Fibroblast of skin of left biceps (primary cell): ENCODE data around the gene SCRT2.
"Not testable (repeated sequence)": the region's sequence is repeated elsewhere in the genome, so short reads cannot be mapped to it uniquely, and the experiment has no call there.

Experiments used
- DNase-seq, 2 experiments: peaks; one replicate each; pipeline ENCODE4 v3.0.0-alpha.2; 2013; ENCODE audit warnings: low read depth in 2 of 2

SCRT2 gene

GRCh38 chr20:701401-702129 is 26.0 kb upstream of the SCRT2 start:
- no peak for DNase-seq

GRCh38 chr20:699811-700338 is 24.3 kb upstream of the SCRT2 start:
- DNase-seq, result no peak

GRCh38 chr20:699342-699741 is 23.7 kb upstream of the SCRT2 start:
- DNase-seq, result no peak

- DNase-seq, result no peak
Observed at GRCh38 chr20:698276-698675, 22.7 kb upstream of the SCRT2 start.

- DNase-seq, result no peak
Observed at GRCh38 chr20:697826-698225, 22.2 kb upstream of the SCRT2 start.

- DNase-seq, result no peak
Observed at GRCh38 chr20:695165-695866, 19.7 kb upstream of the SCRT2 start.

GRCh38 chr20:694496-694895 is 18.9 kb upstream of the SCRT2 start:
- no peak for DNase-seq

- not testable (repeated sequence) for DNase-seq
Observed at GRCh38 chr20:693786-694185, 18.2 kb upstream of the SCRT2 start.

- no peak for DNase-seq
Observed at GRCh38 chr20:692044-692443, 16.4 kb upstream of the SCRT2 start.

GRCh38 chr20:689947-690346 is 14.3 kb upstream of the SCRT2 start:
- no peak for DNase-seq

GRCh38 chr20:689348-689747 is 13.7 kb upstream of the SCRT2 start:
- no peak for DNase-seq

- no peak for DNase-seq
Observed at GRCh38 chr20:688809-689212, 13.2 kb upstream of the SCRT2 start.

- DNase-seq, result no peak
Observed at GRCh38 chr20:687468-688203, 12.0 kb upstream of the SCRT2 start.

GRCh38 chr20:684676-685319 is 9.2 kb upstream of the SCRT2 start:
- no peak for DNase-seq

GRCh38 chr20:682123-682522 is 6.5 kb upstream of the SCRT2 start:
- DNase-seq, result no peak

GRCh38 chr20:680638-681187 is 5.1 kb upstream of the SCRT2 start:
- DNase-seq, result no peak

GRCh38 chr20:677957-678356 is 2.4 kb upstream of the SCRT2 start:
- no peak for DNase-seq

GRCh38 chr20:676967-677366 is 1.4 kb upstream of the SCRT2 start:
- DNase-seq, result no peak

GRCh38 chr20:676315-676937 is 824 bp upstream of the SCRT2 start:
- no peak for DNase-seq

GRCh38 chr20:675033-675452 is 559 bp downstream of the SCRT2 start:
- no peak for DNase-seq

- DNase-seq, result no peak
Observed at GRCh38 chr20:673603-674001, 2.0 kb downstream of the SCRT2 start.
